DMS114 treated with DMSO at 0.1 percent for 48 hours (cell line): ENCODE results near the gene SBF1.

Experiments used
- DNase-seq: peaks from one replicate; lab custom pipeline; 2025; ENCODE audit not compliant: unreplicated experiment; lab: John Stamatoyannopoulos, UW

The SBF1 gene

DNA sequence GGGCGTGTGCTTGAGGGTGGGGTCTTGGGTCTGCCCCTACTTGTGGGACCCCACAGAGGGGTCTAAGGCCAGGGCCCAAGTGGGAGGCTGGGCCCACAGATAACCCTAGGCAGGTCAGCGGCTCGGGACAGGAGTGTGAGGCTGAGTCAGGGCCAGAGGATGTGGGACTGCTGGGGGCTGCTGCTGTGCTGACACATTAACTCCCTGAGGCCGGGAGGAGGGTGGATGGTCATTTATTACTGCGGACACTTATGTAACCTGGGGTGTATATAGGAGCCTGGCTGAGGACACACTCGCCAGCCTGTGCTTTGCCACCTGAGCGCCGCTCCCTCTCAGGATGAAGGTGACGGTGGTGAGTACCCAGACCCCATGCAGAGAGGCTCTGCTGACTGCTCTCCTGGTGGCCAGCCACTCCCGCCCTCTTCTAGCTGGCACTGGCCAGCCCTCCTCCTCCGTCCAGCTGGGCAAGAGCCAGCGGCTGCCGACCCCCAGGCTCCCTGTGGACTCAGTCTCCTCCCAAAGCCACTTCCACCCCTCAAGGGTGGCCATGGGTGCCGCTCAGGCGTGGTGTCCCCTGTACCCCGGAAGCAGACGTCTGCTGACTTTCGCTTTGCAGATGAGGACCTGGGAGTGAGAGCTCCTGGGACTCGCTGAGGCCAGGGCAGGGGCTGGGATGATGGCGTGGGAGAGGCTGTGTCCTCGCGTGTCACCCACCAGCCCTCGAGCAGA lies 11.9 kb upstream of the SBF1 start, which contains the start of gene MIOX:
Gene MIOX, plus strand, starts transcription at position 299 of the 729 bp plus-strand sequence. Its CDS starts 39 bp downstream, at position 338.
- DNase-seq, result no peak

DNA sequence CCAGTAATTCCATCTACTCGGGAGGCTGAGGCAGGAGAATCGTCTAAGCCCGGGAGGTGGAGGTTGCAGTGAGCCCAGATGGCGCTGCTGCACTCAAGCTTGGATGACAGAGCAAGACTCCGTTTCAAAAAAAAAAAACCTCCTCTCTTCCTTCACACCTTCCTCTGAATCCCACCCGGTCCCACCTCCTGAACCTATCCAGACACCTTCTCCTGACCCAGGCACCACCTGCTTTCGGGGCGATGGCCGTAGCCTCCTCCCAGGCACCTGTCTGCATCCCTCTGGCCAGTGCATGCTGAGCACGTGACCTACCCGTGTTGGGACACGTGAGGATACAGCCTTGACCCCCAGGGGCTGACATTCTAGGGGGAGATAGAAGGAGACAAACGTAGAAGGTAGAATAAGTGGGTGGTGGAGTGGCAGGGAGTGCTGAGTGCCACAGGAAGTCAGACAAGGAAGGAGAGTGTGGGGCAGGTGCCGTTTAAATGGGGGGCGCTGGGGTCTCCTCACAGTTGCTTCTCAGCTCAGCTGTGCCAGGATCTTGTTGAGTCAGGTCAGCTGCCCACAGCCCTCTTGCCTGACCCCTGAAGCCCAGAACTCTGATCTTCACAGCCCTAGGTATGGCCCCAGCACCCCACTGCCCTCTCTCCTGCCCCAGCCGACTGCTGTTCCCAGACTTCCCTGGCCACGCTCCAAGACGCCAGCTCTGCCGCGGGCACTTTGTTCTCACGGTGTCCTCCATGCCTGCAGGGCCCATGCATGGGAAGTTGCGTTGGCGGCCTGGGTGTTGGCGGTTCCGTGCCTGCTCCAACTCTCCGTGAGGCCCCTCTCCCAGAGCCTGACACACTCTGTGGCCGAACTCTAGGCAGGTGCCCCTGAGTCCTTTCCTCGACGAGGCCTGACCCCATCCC lies 10.6 kb upstream of the SBF1 start:
- DNase-seq, result no peak

DNA sequence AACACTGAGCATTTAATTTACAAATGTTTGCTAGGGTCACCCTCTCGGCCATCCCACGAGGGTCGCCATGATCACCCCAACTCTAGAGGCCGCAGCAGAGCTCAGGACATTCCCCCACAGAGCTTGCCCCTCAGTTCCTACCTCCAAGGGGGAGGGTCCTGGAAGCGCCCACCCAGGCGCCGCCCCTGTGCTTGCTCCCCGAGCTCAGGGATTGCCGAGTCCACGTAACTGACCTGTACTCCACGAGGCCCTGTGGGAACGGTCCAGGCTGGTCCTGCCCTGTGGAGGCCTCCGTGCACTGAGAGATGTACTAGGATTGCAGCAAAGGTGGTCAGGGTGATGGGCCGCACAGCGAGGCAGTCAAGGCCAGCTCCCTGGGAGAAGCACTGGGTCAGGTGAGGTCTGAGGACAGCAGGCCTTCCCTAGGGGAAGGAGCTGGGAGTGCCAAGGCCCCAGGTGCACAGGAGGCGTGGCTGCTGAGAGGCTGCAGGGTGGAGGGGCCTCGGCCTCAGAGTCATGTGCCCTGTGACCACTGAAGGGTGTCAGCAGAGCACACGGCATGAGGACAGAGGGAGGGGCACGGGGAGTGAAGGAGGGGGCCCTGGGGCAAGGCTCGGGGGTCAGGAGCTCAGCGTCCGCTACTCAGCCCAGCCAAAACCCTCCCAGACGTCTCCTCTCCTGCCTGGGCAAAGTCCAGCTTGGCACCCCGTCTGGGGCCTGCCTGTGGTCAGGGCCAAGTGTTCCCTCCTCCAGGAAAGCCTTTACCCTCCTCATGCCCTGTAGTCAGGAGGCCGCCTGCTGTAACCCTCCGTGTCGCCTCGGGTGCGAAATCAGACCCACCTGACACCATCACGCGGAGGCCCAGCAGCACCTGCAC lies 9.4 kb upstream of the SBF1 start:
- no peak for DNase-seq

DNA sequence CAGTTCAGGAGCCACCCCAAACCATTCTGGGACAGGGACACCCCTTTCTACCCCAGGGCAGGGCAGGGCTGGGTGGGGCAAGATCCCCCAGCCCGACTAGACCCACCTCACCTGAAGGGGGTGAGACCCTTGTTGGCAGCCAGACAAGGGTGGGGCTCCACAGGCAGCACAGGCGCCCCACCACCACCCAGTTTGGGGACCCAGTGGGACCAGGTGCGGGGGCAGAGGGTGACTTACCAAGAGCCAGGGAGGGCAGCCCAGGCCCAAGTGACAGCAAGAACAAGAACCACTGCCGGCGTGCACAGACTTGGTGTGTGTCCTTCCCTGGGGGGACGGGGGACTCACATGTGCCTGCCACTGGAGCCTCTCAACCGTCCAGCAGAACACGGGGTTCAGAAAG lies 8.7 kb upstream of the SBF1 start:
- no peak for DNase-seq

DNA sequence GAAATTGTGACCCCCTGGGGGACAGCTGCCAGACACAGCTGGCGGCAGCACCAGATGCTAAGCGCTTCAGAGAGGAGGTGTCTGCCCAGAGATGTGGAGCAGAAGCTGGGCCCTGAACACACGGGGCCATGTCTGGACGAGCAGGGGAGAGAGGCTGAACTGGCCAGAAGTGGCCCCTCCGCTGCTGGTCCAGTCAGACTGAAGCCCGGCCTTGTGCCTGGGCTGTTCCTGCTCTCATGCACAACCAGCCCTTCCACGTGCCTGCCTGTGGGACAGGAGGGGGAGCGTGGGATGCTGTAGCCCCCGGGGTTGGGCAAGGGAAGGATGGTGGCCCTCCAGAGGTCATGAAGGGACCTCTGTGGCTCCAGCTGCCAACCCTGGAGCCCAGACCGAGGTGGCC lies 8.3 kb upstream of the SBF1 start:
- no peak for DNase-seq

DNA sequence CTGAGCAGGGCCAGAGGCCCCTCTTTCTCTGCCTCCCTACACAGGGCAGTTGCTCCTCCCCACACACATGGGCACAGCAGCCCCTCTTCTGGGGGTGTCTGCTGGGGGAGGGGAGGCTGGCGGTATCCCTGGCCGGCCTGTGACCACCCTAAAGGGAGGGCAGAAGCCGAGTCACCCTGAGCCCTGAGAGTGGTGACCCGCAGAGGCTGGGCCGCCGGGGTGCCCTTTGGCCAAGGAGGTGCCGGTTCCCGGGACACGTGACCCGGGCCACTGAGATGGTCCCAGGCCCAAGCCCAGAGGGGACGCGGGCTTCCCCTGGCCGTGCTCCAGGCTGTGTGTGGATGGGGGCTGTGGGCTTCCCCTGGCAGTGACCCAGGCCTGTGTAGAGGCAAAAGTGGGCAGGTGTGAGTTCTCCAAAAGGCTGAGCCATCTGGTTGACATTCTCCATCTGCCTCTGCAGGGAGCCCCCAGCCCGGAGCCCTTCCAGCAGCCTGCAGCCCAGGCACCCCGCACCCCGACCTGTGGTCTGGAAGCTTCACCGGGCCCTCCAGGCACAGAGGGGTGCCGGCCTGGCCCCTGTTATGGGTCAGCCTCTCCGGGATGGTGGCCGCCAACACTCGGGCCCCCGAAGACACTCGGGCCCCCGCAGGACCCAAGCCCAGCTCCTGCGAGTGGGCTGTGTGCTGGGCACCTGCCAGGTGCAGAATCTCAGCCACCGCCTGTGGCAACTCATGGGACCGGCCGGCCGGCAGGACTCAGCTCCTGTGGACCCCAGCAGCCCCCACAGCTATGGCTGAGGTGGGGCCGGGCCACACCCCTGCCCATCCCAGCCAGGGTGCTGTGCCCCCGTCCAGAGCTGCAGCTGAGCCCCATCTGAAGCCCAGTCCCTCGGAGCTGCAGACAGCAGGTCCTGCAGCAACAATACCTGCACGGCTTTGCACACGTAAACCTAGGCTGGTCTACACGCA lies 7.6 kb upstream of the SBF1 start:
- DNase-seq, result no peak

DNA sequence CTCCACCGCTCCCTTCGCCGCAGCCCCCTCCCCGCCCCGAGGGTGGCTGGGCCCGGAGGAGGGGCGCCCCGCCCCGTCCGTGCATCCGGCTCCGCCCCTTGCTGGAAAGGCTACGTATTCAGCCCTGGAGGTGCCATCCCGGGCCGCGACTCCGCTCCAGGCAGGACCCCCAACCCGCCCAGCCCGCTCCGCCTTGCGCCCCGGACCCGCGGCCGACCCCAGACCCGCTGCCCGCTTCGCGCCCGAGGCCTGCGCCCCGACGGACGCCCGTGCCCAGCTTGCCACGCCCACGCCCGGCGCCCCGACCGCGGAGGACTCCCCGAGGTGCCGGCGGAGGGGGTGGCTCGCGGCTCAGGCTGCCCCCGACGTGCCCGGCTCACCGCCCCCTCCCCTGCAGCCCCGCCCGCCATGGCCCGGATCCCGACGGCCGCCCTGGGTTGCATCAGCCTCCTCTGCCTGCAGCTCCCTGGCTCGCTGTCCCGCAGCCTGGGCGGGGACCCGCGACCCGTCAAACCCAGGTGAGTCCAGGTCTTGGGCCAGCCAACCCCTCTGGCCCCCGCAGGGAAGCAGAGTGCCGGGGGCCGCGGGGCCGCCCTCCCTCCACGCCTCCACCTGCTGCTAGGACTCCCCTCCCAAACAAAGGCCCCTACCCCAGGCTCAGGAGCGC lies 6.7 kb upstream of the SBF1 start, which contains the start of gene ADM2:
Gene ADM2, plus strand, starts transcription at position 104 of the 667 bp plus-strand sequence. Its CDS starts 305 bp downstream, at position 409.
- DNase-seq, result no peak

DNA sequence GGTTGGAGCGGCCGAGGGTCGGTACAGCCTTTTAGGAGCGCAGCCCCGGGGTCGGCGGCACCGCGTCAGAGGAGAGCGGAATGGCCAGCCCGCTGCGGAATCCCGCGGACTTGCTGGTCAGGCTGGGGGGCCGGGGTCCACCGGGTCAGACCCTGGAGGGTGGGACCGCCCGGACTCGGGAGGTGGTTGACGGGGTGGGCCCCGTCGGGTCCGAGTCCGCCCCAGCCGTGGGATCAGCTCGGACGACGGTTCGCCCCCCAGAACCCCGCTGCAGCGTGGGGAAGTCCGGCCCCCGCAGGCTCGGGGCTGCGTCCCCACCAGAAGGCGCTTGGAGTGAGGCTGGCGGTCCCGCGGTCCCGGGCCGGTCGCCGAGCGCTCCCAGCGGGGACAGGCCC lies 6.2 kb upstream of the SBF1 start:
- no peak for DNase-seq

DNA sequence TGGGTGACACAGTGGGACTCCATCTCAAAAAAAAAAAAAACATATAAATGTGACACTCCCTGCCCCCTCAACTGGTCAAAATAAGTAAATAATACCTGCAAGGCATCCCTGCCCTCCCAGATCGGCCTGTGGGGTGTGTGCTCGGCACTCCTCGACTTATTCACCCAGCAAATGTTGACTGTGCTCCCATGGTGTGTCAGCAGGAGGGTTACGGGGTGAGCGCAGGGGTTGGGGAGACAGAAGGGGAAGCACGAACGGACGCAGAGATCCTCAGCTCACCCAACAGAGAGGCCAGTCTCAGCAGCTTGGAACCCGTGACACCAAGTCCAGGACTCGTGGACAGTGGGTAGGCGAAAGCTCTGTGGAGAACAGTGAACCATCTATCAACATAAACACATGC lies 4.9 kb upstream of the SBF1 start:
- no peak for DNase-seq

DNA sequence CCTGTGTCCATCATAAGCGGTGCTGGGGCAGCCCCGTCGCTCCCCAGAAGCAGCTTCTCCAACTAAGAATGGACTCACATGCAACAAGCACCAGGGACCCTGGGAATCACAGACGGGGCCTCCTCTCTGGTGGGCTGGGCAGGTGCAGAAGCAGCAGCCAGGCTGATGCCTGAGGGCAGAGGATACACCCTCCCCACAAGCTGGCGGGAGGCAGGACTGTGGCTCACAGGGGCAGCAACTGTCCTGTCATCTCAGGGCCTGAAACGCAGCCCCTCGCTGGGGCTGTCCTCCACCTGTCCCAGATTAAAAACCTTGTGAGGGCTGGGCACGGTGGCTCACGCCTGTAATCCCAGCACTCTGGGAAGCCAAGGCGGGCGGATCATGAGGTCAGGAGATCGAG lies 3.1 kb upstream of the SBF1 start:
- no peak for DNase-seq

DNA sequence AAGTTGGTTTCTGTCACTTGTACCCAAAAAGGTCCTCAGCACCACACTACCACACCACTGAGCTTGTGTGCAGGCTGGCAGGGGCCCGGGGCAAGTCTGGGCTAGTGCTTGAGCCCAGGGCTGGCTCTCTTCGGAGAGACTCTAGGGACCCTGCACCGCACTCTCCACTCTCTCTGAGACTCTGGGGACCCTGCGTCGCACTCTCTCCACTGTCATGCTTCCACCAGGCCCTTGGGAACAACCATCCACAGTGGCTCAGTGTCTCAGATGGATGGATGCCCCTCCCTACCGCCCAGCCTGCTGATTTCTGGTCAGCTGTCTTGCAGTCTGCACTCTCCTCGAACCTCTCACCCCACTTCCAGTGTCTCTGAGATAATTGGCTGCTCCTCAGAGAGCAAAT lies 2.0 kb upstream of the SBF1 start:
- no peak for DNase-seq

DNA sequence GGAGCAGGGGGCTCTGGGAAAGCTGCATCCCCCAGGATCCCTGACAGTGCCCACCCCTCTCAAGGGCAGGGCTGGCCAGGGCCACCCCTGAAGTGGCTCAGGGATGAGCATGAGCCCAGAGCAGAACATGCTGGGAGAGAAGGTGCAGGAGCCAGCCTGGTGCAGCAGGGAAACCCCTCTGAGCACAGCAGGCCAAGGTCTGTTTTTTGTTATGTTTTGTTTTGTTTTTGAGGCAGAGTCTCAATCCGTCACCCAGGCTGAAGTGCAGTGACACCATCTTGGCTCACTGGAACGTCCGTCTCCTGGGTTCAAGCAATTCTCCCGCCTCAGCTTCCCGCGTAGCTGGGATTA lies 792 bp upstream of the SBF1 start:
- DNase-seq, result no peak

DNA sequence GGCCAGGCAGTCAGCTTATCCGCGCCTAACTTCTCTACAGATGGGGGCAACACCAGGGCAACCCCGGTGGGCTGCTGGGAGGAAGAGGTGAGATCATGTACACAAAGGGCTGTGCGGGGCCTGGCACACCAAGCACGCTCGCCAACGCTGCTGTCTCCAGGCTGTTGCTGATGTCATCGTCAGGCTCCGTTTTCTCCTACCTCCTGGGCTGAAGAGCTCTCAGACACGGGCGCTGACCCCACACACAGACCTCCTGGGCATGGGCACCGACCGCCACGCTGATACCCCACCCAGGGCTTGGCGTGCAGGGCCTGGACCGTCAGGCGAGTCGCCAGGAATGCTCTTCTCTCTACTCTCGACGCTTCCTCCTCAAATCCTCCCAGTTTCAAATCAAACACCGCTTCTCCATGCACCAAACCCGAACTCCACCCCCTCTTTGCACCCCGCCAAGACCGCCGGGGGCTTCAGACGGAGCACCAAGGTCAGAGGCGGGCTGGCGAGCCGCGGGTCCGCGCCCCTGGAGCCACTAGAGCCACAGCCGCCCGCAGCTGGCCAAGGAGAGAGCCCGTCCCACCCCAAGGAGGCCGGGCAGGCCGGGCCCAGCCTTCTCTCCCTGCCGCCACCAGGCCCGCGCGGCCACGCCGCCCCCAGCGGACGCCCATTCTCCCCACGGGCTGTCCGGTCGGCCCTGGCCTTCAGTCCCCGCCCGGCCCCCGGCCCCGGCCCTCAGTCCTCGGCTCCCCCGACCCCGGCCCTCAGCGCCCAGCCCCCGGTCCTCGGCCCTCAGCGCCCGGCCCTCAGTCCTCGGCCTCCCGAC lies 772 bp downstream of the SBF1 start:
- no peak for DNase-seq

DNA sequence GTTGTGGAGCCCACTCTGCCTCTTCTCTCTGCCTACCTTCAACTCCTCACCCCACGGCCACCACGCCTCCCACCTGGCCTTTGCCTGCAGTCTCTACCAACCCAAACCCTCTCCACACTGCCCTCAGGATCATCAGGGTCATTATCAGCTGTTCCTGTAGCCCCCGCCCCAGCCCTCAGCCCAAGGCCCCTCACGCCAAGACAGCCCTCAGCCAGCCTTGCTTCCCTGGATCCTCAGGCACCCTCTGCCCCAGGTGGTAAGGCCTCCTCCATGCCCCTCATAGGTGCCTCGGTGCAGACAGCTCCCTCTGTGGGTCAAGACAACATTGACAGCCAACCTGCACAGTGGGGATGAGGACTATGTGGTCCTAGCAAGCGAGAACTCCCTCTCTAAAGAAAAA lies 1.7 kb downstream of the SBF1 start:
- no peak for DNase-seq

DNA sequence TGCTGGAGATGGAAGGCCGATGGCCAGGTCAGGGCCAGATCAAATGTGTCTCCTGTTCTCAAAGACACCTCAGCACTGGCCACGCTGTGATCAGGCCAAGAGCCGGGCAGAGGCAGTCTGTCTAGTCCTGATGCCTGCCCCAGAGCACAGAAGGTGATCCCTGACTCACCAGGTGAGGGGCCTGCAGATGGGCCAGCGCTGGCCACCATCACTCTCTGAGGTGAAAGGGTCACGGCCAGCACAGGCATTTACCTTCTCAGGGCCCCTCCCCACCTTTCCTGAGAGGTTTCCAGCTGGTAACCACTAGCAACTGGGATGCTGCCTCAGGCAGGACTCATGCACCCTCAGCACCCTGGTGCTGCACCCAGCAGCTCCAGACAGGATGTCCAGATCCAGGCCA lies 2.9 kb downstream of the SBF1 start:
- DNase-seq, result no peak

DNA sequence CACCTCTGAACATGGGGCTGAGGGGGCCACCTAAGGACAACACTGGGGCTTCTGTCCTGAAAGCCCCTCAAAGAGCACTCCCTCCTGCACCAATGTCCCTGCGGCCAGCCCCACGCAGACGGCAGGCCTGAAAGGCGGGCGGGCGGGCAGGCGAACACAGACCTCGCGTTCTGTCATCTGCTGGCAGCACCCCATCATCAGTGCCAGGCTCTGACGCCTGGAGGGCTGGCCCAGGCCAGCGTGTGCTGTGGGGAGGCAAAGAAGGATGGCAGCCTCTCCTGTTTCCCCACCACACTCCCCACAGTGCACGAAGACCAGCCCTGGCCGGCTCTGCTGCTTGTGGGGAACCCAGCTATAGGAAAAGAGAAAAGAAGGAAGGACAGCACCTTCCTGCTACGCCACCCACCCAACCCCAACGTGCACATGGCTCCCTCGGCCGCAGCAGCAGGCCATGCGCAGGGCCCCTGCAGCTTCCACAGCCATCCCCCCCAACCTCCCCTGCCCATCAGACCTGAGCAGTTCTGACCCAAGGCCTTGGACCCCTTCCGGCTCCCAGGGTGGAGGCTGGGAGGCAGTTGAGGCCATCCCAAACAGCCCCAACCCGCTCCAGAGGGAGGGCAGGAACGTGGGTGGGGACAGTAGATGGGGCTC lies 3.5 kb downstream of the SBF1 start:
- DNase-seq, result no peak

DNA sequence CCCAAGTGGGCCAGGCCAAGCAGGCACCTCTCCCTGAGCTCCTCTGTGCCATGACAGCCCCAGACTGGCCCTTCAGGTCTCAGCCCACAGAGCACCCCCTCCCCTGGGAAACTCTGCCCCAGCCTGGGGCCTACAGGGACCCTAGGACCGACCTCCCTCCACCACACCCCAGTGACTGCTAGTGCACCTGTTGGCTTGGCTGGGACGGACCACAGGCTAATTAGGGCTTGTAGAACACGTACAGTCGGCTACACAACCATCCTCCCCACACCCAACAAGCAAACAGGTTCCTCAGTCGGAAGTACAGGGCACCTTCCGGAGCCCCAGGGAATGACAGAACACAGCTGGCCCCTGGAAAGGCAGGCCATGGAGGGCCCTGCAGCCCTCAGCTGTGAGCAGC lies 4.3 kb downstream of the SBF1 start:
- DNase-seq, result no peak
